DMS53 treated with DMSO at 0.1 percent for 48 hours (cell line): ENCODE measurements around the gene ACSL3.

Source experiments
- DNase-seq: peaks from one replicate; lab custom pipeline; 2025; ENCODE audit not compliant: unreplicated experiment; lab: John Stamatoyannopoulos, UW

Gene ACSL3

GRCh38 chr2:222878877-222879603 lies 18.2 kb downstream of the ACSL3 start:
- DNase-seq, result no peak

- DNase-seq, result no peak
These were observed 18.7 kb downstream of the ACSL3 start for GRCh38 chr2:222879604-222879933.

GRCh38 chr2:222882484-222882928 lies 21.7 kb downstream of the ACSL3 start:
- DNase-seq, result no peak

GRCh38 chr2:222883420-222883819 lies 22.6 kb downstream of the ACSL3 start:
- no peak for DNase-seq

- DNase-seq, result no peak
These were observed 23.4 kb downstream of the ACSL3 start for GRCh38 chr2:222884114-222884771.

- no peak for DNase-seq
These were observed 24.1 kb downstream of the ACSL3 start for GRCh38 chr2:222884805-222885424.

GRCh38 chr2:222887124-222887523 lies 26.3 kb downstream of the ACSL3 start:
- DNase-seq, result no peak

GRCh38 chr2:222888716-222889115 lies 27.9 kb downstream of the ACSL3 start:
- no peak for DNase-seq

- DNase-seq, result no peak
These were observed 31.1 kb downstream of the ACSL3 start for GRCh38 chr2:222891890-222892289.

- DNase-seq, result no peak
These were observed 31.5 kb downstream of the ACSL3 start for GRCh38 chr2:222892321-222892720.

- no peak for DNase-seq
These were observed 31.9 kb downstream of the ACSL3 start for GRCh38 chr2:222892761-222893160.

GRCh38 chr2:222893716-222894115 lies 32.9 kb downstream of the ACSL3 start:
- DNase-seq, result no peak

- DNase-seq, result no peak
These were observed 34.3 kb downstream of the ACSL3 start for GRCh38 chr2:222895144-222895543.

- DNase-seq, result no peak
These were observed 37.1 kb downstream of the ACSL3 start for GRCh38 chr2:222897898-222898297.

GRCh38 chr2:222899413-222900181 lies 38.8 kb downstream of the ACSL3 start:
- no peak for DNase-seq

GRCh38 chr2:222900354-222900753 lies 39.5 kb downstream of the ACSL3 start:
- no peak for DNase-seq

- no peak for DNase-seq
These were observed 41.8 kb downstream of the ACSL3 start for GRCh38 chr2:222902660-222903059.

GRCh38 chr2:222903234-222904220 lies 42.7 kb downstream of the ACSL3 start:
- peak; percentile 45 for DNase-seq

- no peak for DNase-seq
These were observed 43.9 kb downstream of the ACSL3 start for GRCh38 chr2:222904557-222905258.

- no peak for DNase-seq
These were observed 46.2 kb downstream of the ACSL3 start for GRCh38 chr2:222907048-222907447.
